GM21423 (cell line): ENCODE data around the gene KRT7.
"Not testable (repeated sequence)": the region's sequence is repeated elsewhere in the genome, so short reads cannot be mapped to it uniquely, and the experiment has no call there.

Source experiments
- ATAC-seq: cut with Tn5 transposase; IDR thresholded peaks from one replicate; pipeline ENCODE4 v1.9.1; 2021; ENCODE audit warnings: mild to moderate bottlenecking, moderate library complexity; ENCODE audit not compliant: unreplicated experiment

The KRT7 gene

DNA sequence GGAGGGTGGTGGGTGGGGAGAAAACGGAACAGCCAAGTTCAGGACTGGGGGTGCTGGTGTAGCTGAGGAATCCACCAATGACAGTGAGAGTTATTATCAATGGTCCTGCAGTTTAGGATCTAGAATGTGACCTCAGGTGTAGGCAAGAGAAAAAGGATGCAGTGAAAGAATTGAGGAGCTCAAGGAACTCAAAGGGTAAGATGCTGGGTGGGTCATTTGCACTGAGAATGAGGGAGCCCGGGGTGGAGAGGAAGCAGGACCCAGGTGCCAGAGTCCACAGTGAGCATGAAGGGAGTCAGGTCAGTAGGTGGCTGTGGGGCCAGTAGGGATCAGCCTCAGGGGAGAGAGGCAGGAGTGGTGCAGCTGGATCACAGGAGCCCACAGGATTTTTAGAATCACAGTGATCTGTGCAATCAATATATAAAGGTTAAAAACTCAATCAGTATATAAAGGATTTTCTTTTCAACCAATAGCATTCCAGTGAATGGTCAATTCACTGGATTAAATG lies 3.2 kb upstream of the KRT7 start:
- no peak for ATAC-seq

DNA sequence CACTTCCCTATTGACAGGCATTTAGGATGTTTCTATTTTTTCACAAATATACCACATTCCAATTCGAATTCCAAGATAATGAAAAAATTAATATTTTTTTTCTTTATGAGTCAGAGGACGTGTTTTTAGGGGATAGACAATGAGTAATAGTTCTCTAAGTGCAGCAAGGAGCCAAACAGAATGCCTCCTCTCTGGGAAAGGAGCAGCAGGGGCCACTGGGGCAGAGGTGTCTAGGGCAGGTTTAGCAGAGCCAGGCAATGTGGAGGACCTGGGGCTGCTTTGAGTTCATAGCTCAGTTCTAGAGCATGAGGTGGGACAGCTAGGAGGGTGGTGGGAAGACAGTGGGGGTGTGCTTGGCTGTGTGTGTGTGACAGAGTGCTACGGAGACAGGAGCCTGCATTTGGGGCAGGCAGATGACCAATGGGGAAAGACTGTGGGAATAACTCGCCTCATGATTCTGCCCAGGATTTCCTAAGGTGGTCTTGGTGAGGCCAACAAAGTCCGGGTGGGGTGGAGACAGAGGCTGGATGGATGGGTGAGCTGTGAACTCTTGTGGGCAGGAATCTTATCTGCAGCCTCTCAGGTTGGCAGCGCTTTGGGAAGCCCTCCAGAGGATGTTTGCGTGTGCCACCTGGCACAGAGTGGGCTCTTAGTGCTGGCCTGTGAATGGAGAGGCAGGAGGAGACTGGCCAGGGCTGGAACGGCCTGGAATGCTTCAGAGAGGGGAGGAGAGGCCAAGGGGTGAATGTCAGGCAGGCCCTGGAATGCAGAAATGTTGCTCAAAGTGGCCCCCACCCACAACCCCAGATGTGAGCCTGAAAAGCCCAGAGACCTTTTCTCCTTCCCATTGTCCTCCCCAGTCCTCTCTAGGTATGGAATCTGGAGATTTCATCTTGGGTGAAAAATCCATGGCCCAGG lies 2.4 kb upstream of the KRT7 start:
- ATAC-seq: no peak

DNA sequence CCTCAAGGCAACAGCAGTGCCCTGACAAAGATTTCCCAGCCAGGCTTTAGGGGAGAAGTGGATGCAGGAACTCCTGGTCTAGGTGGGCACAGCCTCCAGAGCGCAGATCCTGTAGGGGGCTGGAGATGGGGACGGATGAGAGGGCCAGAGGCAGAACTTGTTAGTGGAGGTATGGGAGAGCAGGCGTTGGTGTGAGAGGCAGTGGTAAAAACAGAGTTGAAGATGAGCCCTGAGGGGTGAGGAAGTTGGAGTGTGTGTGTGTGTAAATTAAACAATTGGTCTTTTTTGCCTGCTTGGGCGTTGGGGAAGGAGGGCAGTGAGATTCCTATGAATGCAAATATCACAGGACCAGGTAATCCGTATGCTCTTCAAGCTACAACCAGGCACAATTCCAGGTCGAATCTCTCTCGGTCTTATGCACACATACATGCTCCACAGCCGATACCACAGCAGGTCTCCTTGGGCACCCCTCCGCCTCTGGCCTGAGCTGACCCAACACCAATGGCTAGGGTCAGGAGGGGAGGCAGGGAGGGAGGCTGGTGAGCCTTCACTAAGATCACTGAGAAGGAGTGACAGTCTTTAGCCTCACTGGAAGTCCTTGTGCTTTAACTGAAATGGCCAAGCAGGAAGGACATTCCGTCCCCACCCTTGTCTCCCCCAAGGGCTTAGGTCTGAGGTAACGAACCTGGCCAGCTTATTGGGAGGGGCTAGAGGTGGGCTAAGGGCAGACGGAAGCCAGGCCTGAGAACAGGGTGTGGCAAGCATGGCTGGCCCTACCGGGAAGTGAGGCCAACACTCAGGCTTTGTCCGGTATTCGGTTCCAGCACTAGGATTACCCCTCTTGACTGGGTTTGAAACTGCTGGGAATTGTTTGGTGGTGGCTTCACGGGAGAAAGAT lies 1.5 kb upstream of the KRT7 start:
- no peak for ATAC-seq

DNA sequence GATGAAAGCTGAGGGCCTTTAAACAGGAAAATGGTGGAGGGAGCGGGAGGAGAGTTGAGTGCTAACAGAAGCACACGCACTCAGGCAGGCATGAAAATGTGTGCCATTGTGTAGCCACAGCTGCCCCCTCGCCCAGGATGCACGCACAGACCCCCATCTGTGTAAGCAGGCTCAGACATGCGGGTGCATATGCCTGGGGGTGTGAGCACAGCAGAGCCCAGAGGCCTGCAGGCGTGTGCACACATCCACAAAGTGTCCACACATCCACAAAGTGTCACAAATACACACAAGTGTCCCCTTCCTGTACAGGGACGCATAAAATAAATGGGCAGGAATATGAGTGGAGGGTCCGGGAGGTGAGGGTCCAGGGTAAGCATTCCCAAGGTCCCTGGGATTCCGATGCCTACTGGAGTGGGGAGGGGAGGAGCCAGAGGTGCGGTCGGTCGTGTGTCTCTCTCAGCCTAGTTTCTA lies 805 bp upstream of the KRT7 start:
- no peak for ATAC-seq

DNA sequence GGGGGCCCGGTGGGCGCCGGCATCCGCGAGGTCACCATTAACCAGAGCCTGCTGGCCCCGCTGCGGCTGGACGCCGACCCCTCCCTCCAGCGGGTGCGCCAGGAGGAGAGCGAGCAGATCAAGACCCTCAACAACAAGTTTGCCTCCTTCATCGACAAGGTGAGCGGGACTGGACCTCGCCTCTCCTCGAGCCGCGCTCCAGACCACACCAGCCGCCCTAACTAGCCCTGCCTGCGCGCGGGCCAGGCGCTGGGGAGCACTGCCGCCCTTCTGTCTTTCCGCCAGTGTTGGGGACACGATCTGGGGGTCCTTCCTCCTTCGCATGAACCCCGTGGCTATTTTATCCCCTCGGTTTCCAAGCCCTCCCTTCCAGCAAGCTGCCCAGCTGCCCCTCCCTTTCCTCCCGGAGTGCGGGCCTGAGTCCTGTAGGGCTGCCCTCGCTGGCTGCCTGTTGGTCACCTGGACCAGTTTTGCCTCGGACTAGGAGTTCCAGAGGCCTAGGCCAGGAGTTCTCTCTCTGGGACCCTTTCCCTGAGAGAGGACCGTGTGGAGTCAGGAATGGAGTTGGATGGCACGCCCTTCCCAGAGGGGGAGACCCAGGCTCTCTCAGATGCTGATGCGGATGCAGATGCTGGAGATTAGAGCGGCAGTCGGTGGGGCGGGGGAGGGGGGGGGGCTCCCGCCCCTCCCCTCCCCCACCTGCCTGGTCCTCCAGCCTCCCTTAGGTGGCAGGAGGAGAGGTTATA lies 592 bp downstream of the KRT7 start:
- no peak for ATAC-seq

DNA sequence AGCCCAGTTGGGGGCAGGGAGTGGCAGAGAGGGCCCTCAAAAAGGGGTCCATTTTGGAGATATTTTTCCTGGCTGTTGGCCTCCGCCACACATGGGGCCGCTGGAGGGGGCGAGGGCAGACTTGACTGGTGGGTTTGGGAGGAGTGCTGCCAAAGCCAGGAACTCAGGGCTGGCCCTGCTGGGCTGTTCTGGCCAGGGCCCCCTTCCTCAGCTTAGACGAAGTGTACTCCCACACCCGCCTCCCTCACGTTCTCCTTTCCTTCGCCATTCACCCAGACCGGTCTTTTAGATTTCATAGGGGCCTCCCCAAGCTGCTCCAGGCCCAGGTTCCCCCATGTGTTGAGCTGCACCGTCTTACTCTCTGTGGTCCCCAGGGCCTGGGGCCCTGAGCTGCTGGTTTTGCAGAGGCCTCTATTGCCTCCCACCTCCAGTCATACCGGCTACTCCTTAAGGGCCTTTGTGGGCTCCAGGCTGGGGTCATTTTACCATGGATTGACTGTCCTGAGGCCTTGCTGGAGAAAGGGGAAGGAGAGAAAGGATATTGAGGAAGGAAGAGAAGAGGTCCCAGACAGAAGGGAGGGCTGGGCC lies 1.3 kb downstream of the KRT7 start:
- ATAC-seq: no peak

DNA sequence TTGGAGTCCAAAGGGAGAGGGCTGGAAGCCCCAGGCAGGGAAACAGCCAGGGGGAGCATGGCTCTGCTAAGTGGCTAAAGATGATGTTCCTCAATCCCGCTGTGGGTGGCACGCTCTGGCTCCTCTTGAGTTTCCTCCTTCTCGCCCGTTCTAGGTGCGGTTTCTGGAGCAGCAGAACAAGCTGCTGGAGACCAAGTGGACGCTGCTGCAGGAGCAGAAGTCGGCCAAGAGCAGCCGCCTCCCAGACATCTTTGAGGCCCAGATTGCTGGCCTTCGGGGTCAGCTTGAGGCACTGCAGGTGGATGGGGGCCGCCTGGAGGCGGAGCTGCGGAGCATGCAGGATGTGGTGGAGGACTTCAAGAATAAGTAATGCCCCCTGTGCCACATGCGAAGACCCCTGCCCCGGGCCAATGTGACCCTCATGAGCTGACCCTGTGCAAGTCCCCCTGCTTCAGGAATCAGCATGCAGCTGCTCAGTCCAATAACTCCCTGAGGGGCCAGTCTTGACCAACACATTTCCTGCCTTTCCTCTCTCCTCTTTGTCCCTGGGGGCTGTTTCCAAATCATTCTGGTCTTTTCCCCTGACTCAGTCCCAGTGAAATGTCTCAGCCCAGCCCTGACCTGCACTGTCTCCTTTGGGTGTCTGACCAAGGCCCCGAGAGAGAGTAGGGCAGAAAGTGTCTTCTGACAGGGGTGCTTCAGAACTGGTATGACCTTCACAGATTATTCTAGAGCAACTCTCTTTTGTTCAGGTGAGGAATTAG lies 2.1 kb downstream of the KRT7 start:
- ATAC-seq: no peak

DNA sequence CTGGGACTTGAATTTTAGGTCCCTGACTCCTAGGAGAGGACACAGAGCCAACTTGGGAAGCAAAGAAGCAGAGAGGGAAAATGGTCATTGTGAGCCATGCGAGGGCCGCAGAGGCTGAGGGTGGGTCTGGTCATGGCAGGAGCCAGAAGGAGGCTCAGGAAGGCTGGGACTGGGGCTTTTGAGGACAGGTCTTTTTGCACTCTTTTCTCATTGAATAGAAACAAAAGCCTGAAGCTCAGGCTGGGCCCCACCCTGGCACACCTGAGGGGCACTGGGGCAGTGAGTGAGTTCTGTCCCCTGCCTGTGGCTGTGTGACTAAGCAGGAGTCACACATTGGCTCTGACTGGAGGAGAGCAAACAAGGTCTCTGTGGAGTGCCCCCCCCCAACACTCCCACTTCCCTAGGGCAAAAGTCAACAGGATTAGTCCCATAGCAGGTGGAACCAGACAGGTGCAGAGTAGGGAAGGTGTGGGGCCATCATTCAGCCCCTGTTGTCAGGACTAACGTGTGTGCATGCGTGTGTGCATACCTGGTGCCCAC lies 2.8 kb downstream of the KRT7 start:
- ATAC-seq: no peak

DNA sequence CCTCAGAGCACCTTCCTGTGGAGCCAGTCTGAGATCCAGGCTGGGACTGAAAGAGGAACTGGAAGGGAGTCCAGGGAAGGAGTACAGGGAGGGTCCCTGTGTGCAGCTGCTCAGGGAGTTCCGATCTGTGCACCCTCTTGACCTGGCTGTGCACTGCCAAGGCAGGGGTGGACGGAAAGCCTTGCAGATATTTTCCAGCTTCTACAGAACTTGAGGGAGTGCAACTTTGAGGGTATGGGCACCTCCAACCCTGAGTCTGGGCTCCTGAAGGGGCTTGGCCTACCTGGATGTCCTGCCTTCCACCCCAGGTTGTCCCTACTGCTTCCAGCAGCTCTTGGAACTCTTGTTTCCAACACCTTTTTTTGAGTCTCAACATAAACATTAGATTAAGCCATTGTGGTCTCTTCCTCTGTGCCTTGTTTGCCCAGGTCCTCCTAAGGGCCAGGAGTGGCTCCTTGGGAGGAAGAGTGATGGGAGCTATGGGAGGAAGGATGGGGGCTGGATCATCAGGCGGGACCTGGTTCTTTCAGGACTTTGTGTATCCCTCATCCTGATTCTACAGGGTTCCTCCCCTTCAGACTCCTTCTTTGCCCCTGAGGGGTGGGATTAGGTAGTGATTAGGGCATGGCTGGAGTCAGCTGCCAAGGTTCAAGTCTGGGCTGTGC lies 3.5 kb downstream of the KRT7 start:
- no peak for ATAC-seq

DNA sequence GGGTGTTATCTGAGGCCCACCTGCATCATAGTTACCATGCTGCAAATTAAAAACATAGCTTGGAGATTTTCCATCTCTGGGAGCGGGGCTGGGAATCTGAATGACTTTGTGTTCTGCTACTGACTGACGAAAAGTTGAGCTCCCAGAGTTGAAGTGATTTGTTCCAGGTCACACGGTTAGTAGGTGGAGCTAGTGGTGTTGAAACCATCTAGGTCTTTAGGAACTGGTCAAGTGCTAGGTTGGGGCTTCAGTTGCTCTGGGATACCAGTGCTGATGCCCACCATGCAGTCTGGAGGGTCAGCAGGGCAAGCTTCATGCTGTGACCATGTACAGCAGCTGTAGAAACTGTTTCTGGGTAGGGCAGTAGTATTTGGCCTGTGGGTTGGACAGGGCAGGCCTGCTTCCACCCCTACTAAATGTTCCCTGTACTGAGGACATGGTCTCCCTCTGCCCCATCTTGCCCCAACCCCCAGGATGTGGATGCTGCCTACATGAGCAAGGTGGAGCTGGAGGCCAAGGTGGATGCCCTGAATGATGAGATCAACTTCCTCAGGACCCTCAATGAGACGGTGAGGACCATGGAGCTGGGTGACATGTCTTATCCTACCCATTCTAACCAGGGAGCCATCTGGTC lies 5.3 kb downstream of the KRT7 start:
- no peak for ATAC-seq

DNA sequence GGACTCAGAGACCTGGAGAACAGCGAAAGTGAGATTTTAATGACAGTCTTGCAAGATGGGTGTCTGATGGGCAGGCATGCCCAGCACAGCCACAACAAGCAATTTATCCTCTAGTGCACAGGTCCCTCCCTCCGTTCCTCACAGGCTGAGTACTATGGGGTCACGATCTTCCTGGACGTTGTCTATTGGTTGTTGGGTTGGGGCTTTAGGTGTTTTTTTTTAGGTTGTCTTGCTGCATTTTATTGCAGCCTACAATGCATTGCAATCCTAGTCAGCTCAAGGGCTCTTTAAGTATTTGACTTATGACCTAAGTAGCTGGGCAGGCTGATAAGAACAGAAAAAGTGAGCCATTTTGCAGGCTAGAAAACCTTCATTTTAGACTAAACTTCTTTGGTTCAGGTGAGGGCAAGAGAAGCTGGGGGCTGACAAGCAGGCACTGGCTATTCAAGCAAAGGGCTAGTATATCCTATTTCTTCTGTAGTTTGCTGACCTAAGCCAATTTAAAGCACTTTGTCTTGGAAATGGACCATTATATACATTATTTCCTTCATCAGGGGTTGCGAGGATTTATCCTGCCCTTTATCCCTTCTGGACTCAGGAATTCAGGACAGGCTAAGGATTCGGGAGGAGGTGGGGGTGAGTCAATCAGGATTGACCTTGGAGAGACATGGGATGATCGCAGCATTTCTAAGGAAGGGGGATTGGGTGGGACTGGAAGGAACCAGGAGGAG lies 6.0 kb downstream of the KRT7 start:
- ATAC-seq: no peak

DNA sequence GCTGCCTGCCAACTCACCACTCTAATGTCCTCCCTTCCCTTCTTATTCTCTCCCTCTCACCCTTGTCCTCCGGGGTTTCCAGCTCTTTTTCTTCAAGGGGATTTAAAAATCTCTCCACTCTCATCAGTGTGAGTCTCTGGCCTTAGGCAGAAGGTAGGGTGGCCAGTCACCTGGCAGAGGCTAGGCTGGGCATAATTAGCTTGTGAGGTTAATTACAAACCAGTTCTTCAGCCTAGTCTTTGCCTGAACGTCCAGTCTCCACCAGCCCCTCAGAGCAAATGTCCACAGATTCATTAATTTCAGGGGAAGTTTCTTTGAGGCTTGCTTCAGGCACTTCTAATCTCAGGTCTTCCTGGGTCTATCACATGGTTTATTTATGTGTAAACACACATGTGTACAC lies 6.7 kb downstream of the KRT7 start:
- no peak for ATAC-seq

DNA sequence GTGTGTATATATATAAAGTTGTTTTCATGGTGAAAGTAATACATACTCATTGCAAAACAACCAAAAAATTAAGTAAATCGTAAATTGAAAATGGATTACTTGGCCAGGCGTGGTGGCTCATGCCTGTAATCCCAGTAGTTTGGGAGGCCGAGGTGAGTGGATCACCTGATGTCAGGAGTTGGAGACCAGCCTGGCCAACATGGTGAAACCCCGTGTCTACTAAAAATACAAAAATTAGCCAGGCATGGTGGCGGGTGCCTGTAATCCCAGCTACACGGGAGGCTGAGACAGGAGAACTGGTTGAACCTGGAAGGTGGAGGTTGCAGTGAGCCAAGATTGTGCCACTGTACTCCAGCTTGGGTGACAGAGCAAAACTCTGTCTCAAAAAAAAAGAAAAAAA lies 7.2 kb downstream of the KRT7 start:
- ATAC-seq: not testable (repeated sequence)

DNA sequence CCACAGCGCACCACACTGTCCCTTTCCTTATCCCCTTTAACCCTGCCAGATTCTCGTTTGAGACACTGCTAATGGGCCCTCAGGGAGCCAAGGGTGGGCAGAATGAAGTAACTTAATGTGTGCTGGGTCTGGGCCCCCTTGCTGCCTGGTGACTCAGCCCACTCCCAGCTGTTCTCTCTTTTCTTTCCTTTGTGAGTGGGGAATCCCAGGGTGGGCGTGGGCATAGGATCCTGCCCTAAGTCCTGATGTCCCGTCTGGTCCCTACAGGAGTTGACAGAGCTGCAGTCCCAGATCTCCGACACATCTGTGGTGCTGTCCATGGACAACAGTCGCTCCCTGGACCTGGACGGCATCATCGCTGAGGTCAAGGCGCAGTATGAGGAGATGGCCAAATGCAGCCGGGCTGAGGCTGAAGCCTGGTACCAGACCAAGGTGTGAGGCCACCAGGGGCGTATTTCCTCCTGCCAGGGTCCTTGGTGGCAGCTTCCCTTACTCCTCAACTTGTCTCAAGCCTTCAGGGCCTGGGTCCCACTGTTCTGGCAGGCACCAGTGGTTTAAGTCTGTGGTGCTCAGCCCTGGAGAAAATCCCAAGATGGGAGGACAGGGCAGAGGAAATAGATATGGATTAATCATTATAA lies 8.3 kb downstream of the KRT7 start:
- no peak for ATAC-seq

DNA sequence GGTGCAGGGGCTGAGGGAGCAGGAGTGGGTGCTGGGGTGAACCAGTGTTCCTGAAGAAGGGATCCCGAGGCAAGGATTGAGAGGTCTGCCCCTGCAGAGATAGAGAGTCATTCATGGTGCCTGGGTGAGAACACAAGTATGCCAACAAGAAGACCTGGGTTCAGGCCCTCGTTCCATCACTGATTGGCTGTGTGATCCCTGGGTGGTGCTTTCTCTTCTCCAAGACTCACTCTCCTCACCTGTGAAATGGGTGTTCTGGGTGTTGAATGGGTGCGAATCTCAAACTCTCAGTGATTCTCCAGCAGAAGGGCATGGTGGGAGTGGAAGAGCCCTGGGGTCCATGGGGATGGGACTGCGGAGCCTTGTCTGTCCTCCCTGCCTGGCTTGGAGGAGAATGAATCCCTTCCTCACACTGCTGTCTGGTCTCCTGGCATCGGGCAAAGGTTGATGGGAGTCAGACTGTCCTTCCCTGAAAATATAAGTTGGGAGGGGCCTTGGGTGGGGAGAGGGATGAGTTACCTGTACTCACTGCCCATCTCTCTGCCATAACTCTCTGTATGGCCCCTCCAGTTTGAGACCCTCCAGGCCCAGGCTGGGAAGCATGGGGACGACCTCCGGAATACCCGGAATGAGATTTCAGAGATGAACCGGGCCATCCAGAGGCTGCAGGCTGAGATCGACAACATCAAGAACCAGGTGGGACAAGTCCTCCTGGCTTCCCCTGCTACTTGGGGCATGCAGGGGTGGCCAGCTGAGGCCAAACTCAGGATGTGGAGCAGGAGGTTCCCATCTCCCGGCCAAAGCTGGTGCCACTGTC lies 9.6 kb downstream of the KRT7 start:
- ATAC-seq: no peak

DNA sequence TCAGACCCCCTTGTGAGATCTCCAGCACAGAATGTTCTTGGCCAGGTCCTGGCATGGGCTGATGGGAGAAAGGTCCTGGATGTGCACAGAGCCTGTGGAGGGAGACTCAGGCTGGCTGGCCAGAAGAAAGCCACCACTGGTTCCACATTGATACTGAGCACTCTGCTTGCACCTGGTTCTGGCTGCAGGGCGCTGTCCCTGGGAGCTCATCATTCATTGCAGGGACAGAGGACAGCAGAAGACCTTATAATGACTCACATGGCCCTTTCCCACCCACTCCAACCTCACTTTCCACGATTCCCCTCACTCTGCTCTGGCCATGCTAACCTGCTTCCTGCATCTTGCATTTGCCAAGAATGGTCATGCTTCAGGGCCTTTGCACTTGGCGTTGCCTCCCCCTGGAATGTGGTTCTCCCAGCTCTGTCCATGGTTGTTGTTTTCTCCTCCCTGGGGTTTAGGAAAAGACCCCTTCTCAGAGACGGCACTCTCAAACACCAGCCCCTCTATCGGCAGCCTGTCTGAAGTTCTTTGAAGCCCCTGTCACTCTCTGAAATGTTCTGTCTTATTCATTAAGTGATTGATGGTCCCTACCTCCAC lies 10.3 kb downstream of the KRT7 start:
- ATAC-seq: no peak
